ENCODE results near the gene MYL12A. TPM values are rescaled to one million over a fixed set of nuclear protein-coding genes. Genes with fewer than 3 reads are reported as not detected.

Gene MYL12A
- total and polyA plus RNA-seq, 2 of the 4 experiments (the other 2 are of a cell fraction) = 549 to 580 TPM

- H2BK20ac ChIP-seq (ENCODE audit: low read depth, low read length) = peak overlapping the region; percentile 46; the same call in 1 of the 2 replicates
- H2AFZ ChIP-seq (replicated peaks; ENCODE audit: low read length, poor library complexity) = no peak overlapping the region
- H2BK120ac ChIP-seq (ENCODE audit: low read depth, low read length) = peak overlapping the region; percentile 59; the same call in 1 of the 2 replicates
- BruUV-seq (replicated peaks) = no TSS peak
- H3K27ac ChIP-seq (ENCODE audit: insufficient read depth, low read length) = no peak overlapping the region
- H2BK5ac ChIP-seq (ENCODE audit: low read depth, low read length, poor library complexity, severe bottlenecking) = peak overlapping the region; percentile 34
- peaks cover 10% of the 10 kb centered on the region for H3K36me3 ChIP-seq (ENCODE audit: control insufficient read depth, insufficient read depth, low read length)
- H4K8ac ChIP-seq (ENCODE audit: low read depth in 2 of 2, low read length in 2 of 2) = peak overlapping the region in 1 of 2 experiments; percentile 30; a peak in 2 of 4 replicates
- CTCF ChIA-PET = interaction anchor here (0.7 to 2.4 kb wide), 3 partner anchors 13 to 384 kb away, joined by 5 to 13 read pairs (median 6); no protein-coding TSS in a partner anchor
- H3K56ac ChIP-seq (ENCODE audit: extremely low read depth, insufficient read depth, low read length) = no peak overlapping the region
- ATAC-seq (ENCODE audit: low read depth) = peak; percentile 79
- no peak overlapping the region; the same call in 2 of the 3 replicates for H2BK15ac ChIP-seq (ENCODE audit: low read depth, low read length)
- H3K4me2 ChIP-seq (ENCODE audit: low read depth, low read length) = no peak overlapping the region
- dilution Hi-C loops (cut with HindIII; ENCODE audit: low sequenced_read_pairs, unreplicated experiment) (no loop called here), intact Hi-C loops (cut with micrococcal nuclease) (loop anchor here (1.0 to 10.0 kb wide), 9 partner anchors 167 to 1773 kb away; no protein-coding TSS in a partner anchor), in situ Hi-C loops (cut with MboI; ENCODE audit: low sequenced_read_pairs) (loop anchor here (5.0 to 10.0 kb wide), 5 partner anchors 171 to 703 kb away; partner anchors contain the start of gene TGIF1)
- H4K20me1 ChIP-seq (ENCODE audit: insufficient read depth, low read length) = no peaks in the 10 kb centered on the region; the same call in 1 of the 2 replicates
- TF ChIP-seq SMC3 (IDR thresholded peaks at IDR 0.05; ENCODE audit: low read depth, low read length) (peak; percentile 85), CTCF (conservative IDR thresholded peaks at IDR 0.05; ENCODE audit: low read depth, low read length) (peak; percentile 75), POLR2A (IDR thresholded peaks at IDR 0.05; ENCODE audit: low read depth, low read length) (no peak), RAD21 (IDR thresholded peaks at IDR 0.05; ENCODE audit: low read length) (peak; percentile 89), CHD1 (IDR thresholded peaks at IDR 0.05; ENCODE audit: low read depth, low read length) (no peak)
- H3K4me1 ChIP-seq (ENCODE audit: control insufficient read depth, insufficient read depth, low read length) = no peaks in the 10 kb centered on the region; the same call in 1 of the 2 replicates
- H3K9me3 ChIP-seq (ENCODE audit: control insufficient read depth, insufficient read depth, low read length) = no peaks in the 10 kb centered on the region
- POLR2A ChIA-PET (ENCODE audit: unreplicated experiment) = no interaction called here
- H4K91ac ChIP-seq (ENCODE audit: insufficient read depth, low read depth, low read length) = no peak overlapping the region
- no peaks in the 10 kb centered on the region for H3K27me3 ChIP-seq (ENCODE audit: control insufficient read depth, insufficient read depth, low read length)
- peak overlapping the region; percentile 15; the same call in 1 of the 2 replicates for H3K18ac ChIP-seq (ENCODE audit: low read depth, low read length)
- no CpG with 5 or more reads among the region's 2 CpGs for WGBS, 2 experiments (ENCODE audit: extremely low coverage in 2 of 2, insufficient read length in 1 of 2)
- H3K9me1 ChIP-seq (ENCODE audit: insufficient read depth, low read length) = no peaks in the 10 kb centered on the region
- no peak overlapping the region for H3K4me3 ChIP-seq (ENCODE audit: insufficient read depth, low read depth, low read length)
- no peak overlapping the region for H3K14ac ChIP-seq (replicated peaks; ENCODE audit: low read depth, low read length)
- no peak overlapping the region for H2AK9ac ChIP-seq (replicated peaks; ENCODE audit: low read depth, low read length, poor library complexity)
- DNase-seq = peak; percentile 86
- H3K9ac ChIP-seq (ENCODE audit: low read depth, low read length) = no peak overlapping the region
- H4K5ac ChIP-seq (ENCODE audit: low read depth, low read length) = no peak overlapping the region
- no peak overlapping the region for H2AK5ac ChIP-seq (ENCODE audit: low read depth, low read length)
- peak overlapping the region; percentile 41; the same call in 1 of the 2 replicates for H3K4ac ChIP-seq (ENCODE audit: low read depth, low read length)
- peaks cover 3 to 4% of the 10 kb centered on the region in 2 experiments; a peak in 1 of 4 replicates for H3K79me1 ChIP-seq (ENCODE audit: low read depth in 1 of 2, low read length in 2 of 2)
- no peak overlapping the region for H3K23ac ChIP-seq (ENCODE audit: low read depth, low read length)
Measured at GRCh38 chr18:3281456-3282400, 34.1 kb downstream of the MYL12A start.

Data from IMR-90 (cell line).